HG02885 (cell line): ENCODE data around the gene INTS14.
"Not testable (repeated sequence)": the region's sequence is repeated elsewhere in the genome, so short reads cannot be mapped to it uniquely, and the experiment has no call there.

Source experiments
- ATAC-seq: cut with Tn5 transposase; IDR thresholded peaks from one replicate; pipeline ENCODE4 v1.9.1; 2021; ENCODE audit warnings: mild to moderate bottlenecking; ENCODE audit not compliant: unreplicated experiment, poor library complexity

The INTS14 gene

GRCh38 chr15:65632780-65633375, 21.9 kb upstream of the INTS14 start:
- ATAC-seq, result no peak

DNA sequence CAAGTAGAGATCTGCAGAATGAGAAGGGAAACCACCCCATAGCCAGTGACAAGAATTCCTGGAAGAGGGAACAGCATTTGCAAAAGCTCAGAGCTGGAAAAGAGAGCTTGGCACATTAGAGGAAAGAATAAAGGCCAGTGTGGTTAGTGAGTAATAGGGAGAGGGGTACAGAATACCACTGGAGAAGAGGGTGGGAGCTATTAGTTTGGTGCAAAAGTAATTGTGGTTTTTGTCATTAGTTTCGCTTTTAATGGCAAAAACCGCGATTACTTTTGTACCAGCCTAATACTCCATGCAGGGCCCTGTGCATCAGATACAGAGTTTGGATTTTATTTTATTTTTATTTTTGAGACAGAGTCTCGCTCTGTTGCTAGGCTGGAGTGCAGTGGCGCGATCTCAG, 20.6 kb upstream of the INTS14 start:
- no peak for ATAC-seq

GRCh38 chr15:65630760-65631159, 19.8 kb upstream of the INTS14 start:
- ATAC-seq, result peak; percentile 50

DNA sequence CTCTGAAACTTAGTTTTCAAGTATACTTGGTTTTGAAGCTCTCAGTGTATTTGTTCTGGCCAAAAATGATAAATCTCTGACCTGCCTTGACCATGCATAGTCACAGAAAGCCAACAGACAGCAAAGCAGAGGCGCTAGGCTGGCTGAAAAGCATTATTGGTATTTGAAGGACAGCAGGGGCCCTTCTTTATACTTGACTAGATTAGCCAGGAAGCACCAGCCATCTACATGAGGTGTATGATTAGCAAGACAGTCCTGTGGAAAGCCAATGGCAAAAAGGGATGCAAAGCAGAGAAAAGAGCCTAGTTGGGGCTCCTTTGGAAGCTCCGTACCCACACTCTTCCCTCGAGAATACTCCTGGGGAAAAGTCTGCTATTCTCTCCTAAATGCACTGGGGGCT, 18.6 kb upstream of the INTS14 start:
- no peak for ATAC-seq

- ATAC-seq, result no peak
Observed at GRCh38 chr15:65626856-65627255, 15.9 kb upstream of the INTS14 start.

DNA sequence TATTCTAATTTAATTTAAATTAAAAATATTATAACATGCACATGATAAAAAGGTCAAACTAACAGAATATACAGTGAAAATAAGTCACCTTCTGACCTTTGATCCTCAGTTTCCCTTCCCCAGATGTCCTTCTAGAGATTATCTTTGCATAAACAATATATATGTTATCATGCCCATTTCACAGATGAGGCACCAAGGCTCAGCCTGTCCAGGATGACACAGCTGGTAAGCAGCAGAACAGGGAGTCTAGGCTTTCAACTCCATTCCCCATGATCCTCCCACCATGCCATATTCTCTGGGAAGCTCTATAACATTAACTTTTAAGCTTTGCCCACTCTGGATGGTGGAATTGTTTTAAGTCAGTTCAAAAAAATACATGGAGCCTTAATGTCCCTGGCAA, 12.2 kb upstream of the INTS14 start:
- ATAC-seq, result no peak

DNA sequence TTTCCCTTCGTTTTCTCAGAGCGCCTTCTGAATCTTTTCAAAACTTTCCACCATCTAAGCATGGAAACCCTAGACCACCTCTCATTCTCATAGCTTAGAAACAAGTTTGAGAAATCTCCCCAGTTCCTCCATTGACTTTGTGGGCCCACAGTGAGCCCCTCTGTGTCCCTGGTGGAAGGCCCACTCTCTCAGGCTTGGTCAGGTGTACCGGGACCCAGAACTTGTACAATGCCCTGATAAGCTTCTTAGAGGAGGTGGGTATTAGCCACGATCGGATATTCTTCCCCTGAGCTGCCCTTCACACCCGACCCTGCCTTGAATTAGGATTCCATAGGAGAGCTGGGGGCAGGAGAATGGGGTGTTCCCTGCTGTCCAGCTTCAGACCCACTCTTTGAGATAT, 10.7 kb upstream of the INTS14 start, which contains the start of gene SLC24A1:
TSS of gene SLC24A1 (plus strand) at position 301 of the 400 bp plus-strand sequence. CDS start 2,143 bp downstream, outside the sequence.
- no peak for ATAC-seq

DNA sequence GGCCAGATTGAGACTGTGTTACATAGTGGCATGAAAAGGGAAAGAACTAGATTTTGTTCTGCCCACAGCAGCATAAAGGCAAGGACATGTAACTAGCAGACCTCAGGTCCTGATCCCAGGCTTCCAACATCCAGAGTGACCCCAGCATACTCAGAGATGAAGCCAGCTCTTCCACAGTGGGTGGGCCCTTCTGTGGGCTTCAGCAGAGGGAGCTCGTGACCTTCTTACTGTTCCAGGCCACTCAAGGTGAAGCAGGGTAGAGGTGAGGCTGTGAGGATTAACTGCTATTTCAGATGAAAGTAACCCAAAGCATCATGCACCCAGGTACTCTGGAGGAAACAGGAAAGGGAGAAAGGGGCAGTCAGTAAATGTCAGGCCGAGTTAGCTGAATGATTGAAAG, 9.9 kb upstream of the INTS14 start:
- no peak for ATAC-seq

- ATAC-seq, result no peak
Observed at GRCh38 chr15:65619626-65620290, 8.8 kb upstream of the INTS14 start.

- ATAC-seq, result no peak
Observed at GRCh38 chr15:65618560-65619109, 7.7 kb upstream of the INTS14 start.

DNA sequence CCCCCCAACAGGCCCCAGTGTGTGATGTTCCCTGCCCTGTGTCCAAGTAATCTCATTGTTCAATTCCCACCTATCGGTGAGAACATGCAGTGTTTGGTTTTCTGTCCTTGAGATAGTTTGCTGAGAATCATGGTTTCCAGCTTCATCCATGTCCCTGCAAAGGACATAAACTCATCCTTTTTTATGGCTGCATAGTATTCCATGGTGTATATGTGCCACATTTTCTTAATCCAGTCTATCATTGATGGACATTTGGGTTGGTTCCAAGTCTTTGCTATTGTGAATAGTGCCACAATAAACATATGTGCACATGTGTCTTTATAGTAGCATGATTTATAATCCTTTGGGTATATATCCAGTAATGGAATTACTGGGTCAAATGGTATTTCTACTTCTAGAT, 5.0 kb upstream of the INTS14 start:
- ATAC-seq, result not testable (repeated sequence)

DNA sequence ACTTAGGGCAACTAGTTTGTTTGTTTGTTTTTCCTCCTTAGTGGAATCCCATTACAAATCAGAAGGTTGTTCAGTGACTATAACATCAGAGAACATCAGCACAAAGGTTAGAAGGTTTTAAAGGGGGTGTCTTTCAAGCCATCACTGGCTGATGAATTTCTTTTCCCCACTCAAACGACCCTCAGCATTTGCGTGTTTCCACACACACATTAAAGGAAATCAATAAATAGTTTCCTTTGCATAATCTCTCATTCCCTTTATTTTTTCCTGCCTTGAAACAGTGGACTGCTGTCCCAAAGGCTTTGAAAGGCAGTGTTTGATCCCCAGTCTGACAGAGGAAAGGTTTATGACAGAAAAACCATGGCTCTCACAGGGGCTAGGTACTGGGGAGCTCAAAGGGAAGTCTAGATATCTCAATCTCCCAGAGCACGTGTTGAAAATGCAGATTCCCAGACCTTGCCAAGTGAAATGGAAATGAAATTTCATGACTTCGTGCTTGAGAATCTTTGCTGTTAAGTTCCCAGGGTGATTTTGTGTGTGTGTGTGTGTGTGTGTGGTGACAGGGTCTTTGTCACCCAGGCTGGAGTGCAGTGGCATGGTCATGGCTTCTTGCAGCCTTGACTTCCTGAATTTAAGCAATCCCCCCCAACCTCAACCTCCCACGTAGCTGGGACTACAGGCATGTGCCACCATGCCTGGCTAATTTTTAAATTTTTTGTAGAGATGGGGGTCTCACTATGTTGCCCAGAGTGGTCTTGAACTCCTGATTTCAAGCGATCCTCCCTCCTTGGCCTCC, 2.2 kb upstream of the INTS14 start:
- ATAC-seq, result no peak

DNA sequence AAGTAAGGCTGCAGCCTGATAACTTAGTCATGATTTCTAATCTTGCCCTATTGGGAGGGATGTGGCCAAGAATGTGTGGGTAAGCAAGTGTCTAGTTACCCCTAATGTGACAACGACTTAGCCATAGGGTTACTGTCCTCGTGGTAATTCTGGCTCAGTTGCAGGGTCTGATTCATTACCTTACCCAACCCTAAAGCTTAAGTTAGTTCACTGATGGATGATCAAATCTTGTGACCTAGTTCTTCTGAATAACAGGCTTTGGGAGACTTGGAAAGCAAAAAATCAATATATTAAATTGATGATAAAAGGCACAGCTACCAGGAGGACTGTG, 1.6 kb upstream of the INTS14 start:
- no peak for ATAC-seq

DNA sequence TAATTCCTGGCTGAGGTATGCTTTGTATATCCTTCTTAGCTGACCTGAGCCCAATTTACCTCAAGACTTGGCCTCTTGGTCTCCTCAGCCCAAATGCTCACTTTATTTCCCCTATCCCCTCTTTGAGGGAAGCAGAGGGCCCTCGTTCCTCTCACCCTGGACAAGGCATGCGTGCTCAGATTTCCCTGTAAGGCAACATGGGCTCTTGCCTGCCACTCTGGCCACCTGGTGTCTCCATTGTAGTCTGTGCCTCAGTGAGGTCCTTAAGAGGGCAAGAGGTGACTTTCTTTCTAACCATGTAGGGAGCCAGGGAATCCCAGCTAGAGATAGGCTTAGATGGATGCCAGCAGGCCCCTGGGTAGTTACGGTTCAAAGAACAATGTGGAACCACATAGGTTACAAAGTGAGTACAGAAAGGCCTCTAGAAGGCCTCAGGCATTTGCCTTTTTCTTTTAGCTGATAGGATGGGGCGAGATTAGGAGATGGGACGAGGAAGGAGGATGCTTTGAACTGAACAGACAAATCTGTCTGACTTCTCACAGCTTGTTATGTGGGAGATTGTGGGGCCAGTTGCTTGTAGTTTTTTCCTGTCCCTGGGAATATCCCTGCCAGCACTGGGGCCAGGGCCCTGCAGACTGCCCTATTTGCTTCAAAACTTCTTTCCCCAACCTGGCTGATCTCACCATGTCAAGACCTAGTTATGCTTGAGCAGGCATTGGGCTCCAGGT, 1.1 kb upstream of the INTS14 start:
- ATAC-seq, result no peak

GRCh38 chr15:65603559-65603958, 7.4 kb downstream of the INTS14 start:
- ATAC-seq, result no peak

DNA sequence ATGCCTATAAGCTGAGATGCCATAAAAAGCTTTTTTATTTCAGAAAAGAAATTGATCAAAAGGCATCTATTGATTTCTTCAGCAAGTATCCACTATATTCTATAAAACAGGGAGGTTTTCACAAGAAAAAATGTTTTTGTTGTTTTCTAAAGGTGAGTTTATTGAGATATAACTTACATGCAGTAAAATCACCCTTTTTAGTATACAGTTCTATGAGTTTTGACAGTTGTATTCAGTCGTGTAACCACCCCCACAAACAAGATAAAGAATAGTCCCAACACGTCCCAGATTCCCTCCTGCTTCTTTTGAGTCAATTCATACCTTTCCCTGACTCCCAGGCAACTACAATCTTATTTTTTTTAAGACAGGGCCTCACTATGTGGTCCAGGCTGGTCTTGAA, 7.8 kb downstream of the INTS14 start:
- no peak for ATAC-seq

- no peak for ATAC-seq
Observed at GRCh38 chr15:65599677-65600076, 11.3 kb downstream of the INTS14 start.

- no peak for ATAC-seq
Observed at GRCh38 chr15:65598468-65598867, 12.5 kb downstream of the INTS14 start.

- ATAC-seq, result no peak
Observed at GRCh38 chr15:65595960-65596359, 15.0 kb downstream of the INTS14 start.

DNA sequence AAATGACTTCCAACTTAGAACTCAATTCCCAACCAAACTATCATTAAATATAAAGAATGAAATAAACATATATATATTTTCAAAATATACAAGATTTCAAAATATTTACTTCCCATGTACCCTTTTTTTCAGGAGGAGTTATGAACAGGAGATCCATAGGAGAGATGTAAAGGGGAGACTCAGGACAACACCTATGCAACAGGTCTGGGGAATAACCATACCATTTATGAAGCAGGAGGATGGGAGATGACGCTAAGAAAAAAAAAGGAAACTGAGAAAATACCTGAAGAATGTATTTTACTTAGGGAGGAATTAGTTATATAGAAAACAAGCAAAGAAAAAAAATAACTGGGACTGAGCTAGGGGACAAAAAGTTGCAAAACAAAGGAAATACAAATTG, 23.8 kb downstream of the INTS14 start:
- ATAC-seq, result no peak

DNA sequence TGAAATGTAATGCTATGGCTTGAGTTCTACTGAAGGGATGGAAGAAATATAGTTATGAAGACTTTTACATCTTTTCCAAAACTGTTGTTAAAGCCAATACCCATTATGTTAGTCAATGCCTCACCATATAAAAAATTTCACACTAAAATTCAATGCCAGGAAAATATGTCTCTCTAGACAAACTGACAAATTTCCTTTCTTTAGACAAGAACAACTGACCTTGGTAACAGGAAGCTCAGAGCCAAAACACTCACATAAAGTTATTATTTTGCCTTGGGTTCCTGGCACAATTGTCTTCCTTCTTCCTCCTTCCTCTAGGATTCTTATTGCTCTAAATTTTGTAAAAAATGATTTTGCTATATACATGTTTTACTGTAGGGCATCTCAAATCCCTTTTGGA, 26.7 kb downstream of the INTS14 start:
- no peak for ATAC-seq
